Ectodermal cell (in vitro differentiated cells): Measurements from ENCODE around the gene DHX40. TPM values are rescaled to one million over a fixed set of nuclear protein-coding genes. Genes with fewer than 3 reads are reported as not detected.
A peak's percentile ranks its signal among the peaks of the same experiment; 100 is the strongest.
"Not testable (repeated sequence)": the region's sequence is repeated elsewhere in the genome, so short reads cannot be mapped to it uniquely, and the experiment has no call there.

Experiments used
- H3K27ac ChIP-seq: 2 replicates; pipeline ENCODE4 v1.7.0; 2013; ENCODE audit warnings: mild to moderate bottlenecking, low read depth, low read length; ENCODE audit not compliant: insufficient read depth, poor library complexity, severe bottlenecking
- H3K27me3 ChIP-seq: 2 replicates; pipeline ENCODE4 v1.7.0; 2013; ENCODE audit warnings: mild to moderate bottlenecking, low read length; ENCODE audit not compliant: insufficient read depth, control insufficient read depth, poor library complexity, severe bottlenecking
- H3K36me3 ChIP-seq: one replicate; pipeline ENCODE4 v1.7.0; 2013; ENCODE audit warnings: low read length; ENCODE audit not compliant: control insufficient read depth, insufficient read depth
- H3K4me1 ChIP-seq: one replicate; pipeline ENCODE4 v1.7.0; 2013; ENCODE audit warnings: low read length; ENCODE audit not compliant: control insufficient read depth, insufficient read depth
- H3K4me3 ChIP-seq: 2 replicates; pipeline ENCODE4 v1.7.0; 2013; ENCODE audit warnings: low read depth, low read length, control low read depth; ENCODE audit not compliant: insufficient read depth
- H3K9me3 ChIP-seq: 2 replicates; pipeline ENCODE4 v1.7.0; 2013; ENCODE audit warnings: mild to moderate bottlenecking, low read length, moderate library complexity; ENCODE audit not compliant: control insufficient read depth
- WGBS, 2 experiments: methylation state at CpG; one replicate each; pipeline ENCODE4 v1.1.7; 2013; ENCODE audit warnings: missing lambda C conversion rate in 2 of 2; 5-methylcytosine and 5-hydroxymethylcytosine counted together
- polyA plus RNA-seq, 4 experiments: library from polyadenylated mRNA; stranded (reverse); fragments of 50-300 nt; gene quantifications; one replicate each; pipeline ENCODE4 v1.2.3, GENCODE V29; 2013

Gene DHX40, protein sequence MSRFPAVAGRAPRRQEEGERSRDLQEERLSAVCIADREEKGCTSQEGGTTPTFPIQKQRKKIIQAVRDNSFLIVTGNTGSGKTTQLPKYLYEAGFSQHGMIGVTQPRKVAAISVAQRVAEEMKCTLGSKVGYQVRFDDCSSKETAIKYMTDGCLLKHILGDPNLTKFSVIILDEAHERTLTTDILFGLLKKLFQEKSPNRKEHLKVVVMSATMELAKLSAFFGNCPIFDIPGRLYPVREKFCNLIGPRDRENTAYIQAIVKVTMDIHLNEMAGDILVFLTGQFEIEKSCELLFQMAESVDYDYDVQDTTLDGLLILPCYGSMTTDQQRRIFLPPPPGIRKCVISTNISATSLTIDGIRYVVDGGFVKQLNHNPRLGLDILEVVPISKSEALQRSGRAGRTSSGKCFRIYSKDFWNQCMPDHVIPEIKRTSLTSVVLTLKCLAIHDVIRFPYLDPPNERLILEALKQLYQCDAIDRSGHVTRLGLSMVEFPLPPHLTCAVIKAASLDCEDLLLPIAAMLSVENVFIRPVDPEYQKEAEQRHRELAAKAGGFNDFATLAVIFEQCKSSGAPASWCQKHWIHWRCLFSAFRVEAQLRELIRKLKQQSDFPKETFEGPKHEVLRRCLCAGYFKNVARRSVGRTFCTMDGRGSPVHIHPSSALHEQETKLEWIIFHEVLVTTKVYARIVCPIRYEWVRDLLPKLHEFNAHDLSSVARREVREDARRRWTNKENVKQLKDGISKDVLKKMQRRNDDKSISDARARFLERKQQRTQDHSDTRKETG
- 57.5 TPM for polyA plus RNA-seq (2013, experiment 1 of 4)
- 64.7 TPM for polyA plus RNA-seq (2013, experiment 2 of 4)
- polyA plus RNA-seq (2013, experiment 3 of 4), result 46.7 TPM
- polyA plus RNA-seq (2013, experiment 4 of 4), result 51.6 TPM

GRCh38 chr17:59565171-59565958 lies at the start of gene DHX40:
TSS of gene DHX40 (plus strand) at chr17:59565610. CDS start at chr17:59565672, 62 bp downstream.
- no peaks in the 10 kb centered on the region for H3K9me3 ChIP-seq
- no peaks in the 10 kb centered on the region for H3K36me3 ChIP-seq
- no peaks in the 10 kb centered on the region for H3K4me1 ChIP-seq
- peak within 1 kb of the TSS; percentile 91 for H3K27ac ChIP-seq
- peaks cover 16% of the 10 kb centered on the region for H3K27me3 ChIP-seq
- WGBS, 2 experiments, result 10% methylated on average over 62 of the region's 62 CpGs
- peak within 1 kb of the TSS; percentile 100 for H3K4me3 ChIP-seq

DNA sequence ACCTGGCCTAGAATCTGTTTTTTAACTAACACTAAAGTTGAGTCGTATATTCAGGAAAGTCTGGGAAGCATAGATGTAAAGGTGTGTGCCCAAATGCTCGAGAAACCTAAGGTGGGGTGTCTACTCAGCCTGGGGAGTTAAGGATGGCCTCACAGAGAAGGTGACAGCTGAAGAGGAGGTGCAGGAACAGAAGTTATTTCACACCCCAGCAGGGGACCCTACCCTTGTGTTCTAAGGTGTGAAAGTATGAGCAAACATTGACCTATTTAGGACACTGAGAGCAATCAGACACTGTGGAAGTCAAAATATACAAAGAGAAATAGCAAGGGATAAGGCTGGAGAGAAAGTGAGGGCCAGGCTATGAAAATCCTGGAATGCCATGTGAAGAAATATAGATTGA lies 49.0 kb upstream of the DHX40 start:
- Histone ChIP-seq H3K9me3 (no peaks in the 10 kb centered on the region), H3K36me3 (no peaks in the 10 kb centered on the region), H3K4me3 (no peak overlapping the region), H3K27me3 (no peaks in the 10 kb centered on the region), H3K4me1 (no peaks in the 10 kb centered on the region), H3K27ac (no peak overlapping the region)
- WGBS, 2 experiments, result 88 to 92% methylated on average over 2 of the region's 2 CpGs

GRCh38 chr17:59519132-59519531 lies 46.3 kb upstream of the DHX40 start:
- H3K36me3 ChIP-seq, result no peaks in the 10 kb centered on the region
- no peaks in the 10 kb centered on the region for H3K9me3 ChIP-seq
- no peaks in the 10 kb centered on the region for H3K4me1 ChIP-seq
- H3K27ac ChIP-seq, result no peak overlapping the region
- 91 to 100% methylated on average over 2 of the region's 2 CpGs for WGBS, 2 experiments
- no peak overlapping the region for H3K4me3 ChIP-seq
- no peaks in the 10 kb centered on the region for H3K27me3 ChIP-seq

DNA sequence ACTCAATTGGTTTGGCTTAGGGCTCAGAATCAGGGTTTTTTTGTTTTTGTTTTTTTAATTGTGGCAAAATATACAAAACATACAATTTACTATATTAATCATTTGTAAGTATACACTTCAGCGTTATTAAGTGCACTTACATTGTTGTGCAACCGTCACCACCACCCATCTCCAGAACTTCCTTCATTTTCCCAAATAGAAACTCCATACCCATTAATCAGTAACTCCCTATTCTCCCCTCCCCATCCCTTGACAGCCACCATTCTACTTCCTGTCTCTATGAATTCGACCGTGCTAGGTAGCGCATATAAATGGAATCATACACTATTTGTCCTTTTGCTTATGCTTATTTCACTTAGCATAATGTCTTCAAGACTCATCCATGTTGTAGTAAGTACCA lies 45.2 kb upstream of the DHX40 start:
- H3K27me3 ChIP-seq, result no peaks in the 10 kb centered on the region
- H3K4me3 ChIP-seq, result no peak overlapping the region
- no peak overlapping the region for H3K27ac ChIP-seq
- no peaks in the 10 kb centered on the region for H3K4me1 ChIP-seq
- no peaks in the 10 kb centered on the region for H3K9me3 ChIP-seq
- no peaks in the 10 kb centered on the region for H3K36me3 ChIP-seq
- 92 to 98% methylated on average over 5 of the region's 5 CpGs for WGBS, 2 experiments

- H3K9me3 ChIP-seq, result no peaks in the 10 kb centered on the region
- no peaks in the 10 kb centered on the region for H3K27me3 ChIP-seq
- 56 to 59% methylated on average over 12 of the region's 12 CpGs for WGBS, 2 experiments
- no peaks in the 10 kb centered on the region for H3K36me3 ChIP-seq
- no peaks in the 10 kb centered on the region for H3K4me1 ChIP-seq
- H3K27ac ChIP-seq, result no peak overlapping the region
- no peak overlapping the region for H3K4me3 ChIP-seq
These were observed 43.8 kb upstream of the DHX40 start for GRCh38 chr17:59521465-59522126.

- not testable (repeated sequence) for H3K36me3 ChIP-seq, H3K4me1 ChIP-seq, H3K27ac ChIP-seq, H3K9me3 ChIP-seq, H3K27me3 ChIP-seq, H3K4me3 ChIP-seq
- 89 to 90% methylated on average over 3 of the region's 3 CpGs for WGBS, 2 experiments
These were observed 40.5 kb upstream of the DHX40 start for GRCh38 chr17:59524930-59525329.

DNA sequence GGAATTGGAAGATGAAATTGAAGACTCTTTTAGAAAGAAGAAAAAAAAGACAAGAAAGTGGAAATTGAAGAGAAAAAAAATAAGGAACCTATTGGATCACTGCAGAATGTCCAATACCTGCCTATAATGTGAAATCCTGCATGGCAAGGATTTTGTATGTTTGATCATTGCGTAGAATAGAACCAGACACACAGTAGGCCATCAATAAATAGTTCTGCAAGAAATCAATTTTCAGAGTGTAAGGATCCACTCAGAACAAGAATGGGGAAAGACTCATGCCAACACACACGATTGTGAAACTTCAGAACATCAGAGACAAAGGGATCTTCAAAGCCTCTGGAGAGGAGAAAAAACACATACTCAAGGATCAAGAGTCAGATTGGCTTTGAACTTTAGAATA lies 39.7 kb upstream of the DHX40 start:
- WGBS, 2 experiments, result 89 to 97% methylated on average over 2 of the region's 2 CpGs
- no peaks in the 10 kb centered on the region for H3K4me1 ChIP-seq
- H3K36me3 ChIP-seq, result no peaks in the 10 kb centered on the region
- no peaks in the 10 kb centered on the region for H3K27me3 ChIP-seq
- H3K9me3 ChIP-seq, result no peaks in the 10 kb centered on the region
- H3K4me3 ChIP-seq, result no peak overlapping the region
- no peak overlapping the region for H3K27ac ChIP-seq

- H3K27me3 ChIP-seq, result no peaks in the 10 kb centered on the region
- no peaks in the 10 kb centered on the region for H3K36me3 ChIP-seq
- WGBS, 2 experiments, result 85 to 90% methylated on average over 2 of the region's 2 CpGs
- no peak overlapping the region for H3K4me3 ChIP-seq
- H3K4me1 ChIP-seq, result no peaks in the 10 kb centered on the region
- H3K27ac ChIP-seq, result no peak overlapping the region
- no peaks in the 10 kb centered on the region for H3K9me3 ChIP-seq
These were observed 39.0 kb upstream of the DHX40 start for GRCh38 chr17:59526451-59526850.

DNA sequence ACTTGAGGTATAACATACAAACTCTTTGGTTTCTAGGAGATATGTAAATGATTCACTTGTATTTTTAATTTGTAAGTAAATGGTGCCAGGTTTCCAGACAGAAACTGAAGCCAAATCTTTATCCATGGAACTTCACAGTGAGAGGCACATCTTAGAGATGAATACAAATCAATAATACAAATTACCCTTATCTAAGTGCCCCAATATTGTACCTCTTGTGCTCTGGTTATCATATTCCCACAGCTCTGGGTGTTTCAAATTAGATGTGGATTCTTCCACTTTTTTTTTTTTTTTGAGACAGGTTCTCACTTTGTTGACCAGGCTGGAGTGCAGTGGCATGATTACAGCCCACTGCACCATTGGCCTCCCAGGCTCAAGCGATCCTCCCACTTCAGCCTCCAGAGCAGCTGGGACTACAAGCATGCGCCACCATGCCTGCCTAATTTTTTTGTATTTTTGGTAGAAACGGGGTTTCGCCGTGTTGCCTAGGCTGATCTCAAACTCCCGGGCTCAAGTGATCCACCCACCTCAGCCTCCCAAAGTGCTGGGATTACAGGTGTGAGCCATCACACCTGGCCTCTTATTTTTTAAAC lies 38.0 kb upstream of the DHX40 start:
- no peaks in the 10 kb centered on the region for H3K36me3 ChIP-seq
- no peaks in the 10 kb centered on the region for H3K4me1 ChIP-seq
- H3K4me3 ChIP-seq, result no peak overlapping the region
- 85 to 87% methylated on average over 6 of the region's 6 CpGs for WGBS, 2 experiments
- no peak overlapping the region for H3K27ac ChIP-seq
- no peaks in the 10 kb centered on the region for H3K9me3 ChIP-seq
- H3K27me3 ChIP-seq, result no peaks in the 10 kb centered on the region
